ENCODE results near the gene KCNH8.

Gene KCNH8

GRCh38 chr3:19559724-19560442 lies 411.6 kb downstream of the KCNH8 start:
- no peak for DNase-seq (ENCODE audit: low read depth)
- TF ChIP-seq CTCF (conservative IDR thresholded peaks at IDR 0.05; ENCODE audit: low read length), result no peak
- H3K4me3 ChIP-seq (ENCODE audit: low read length), result no peak overlapping the region

GRCh38 chr3:19573644-19574043 lies 425.3 kb downstream of the KCNH8 start:
- TF ChIP-seq CTCF (conservative IDR thresholded peaks at IDR 0.05; ENCODE audit: low read length), result no peak
- no peak for DNase-seq (ENCODE audit: low read depth)
- no peak overlapping the region for H3K4me3 ChIP-seq (ENCODE audit: low read length)

GRCh38 chr3:19574268-19574667 lies 426.0 kb downstream of the KCNH8 start:
- no peak for TF ChIP-seq CTCF (conservative IDR thresholded peaks at IDR 0.05; ENCODE audit: low read length)
- DNase-seq (ENCODE audit: low read depth), result no peak
- no peak overlapping the region for H3K4me3 ChIP-seq (ENCODE audit: low read length)

GRCh38 chr3:19576343-19576742 lies 428.0 kb downstream of the KCNH8 start:
- H3K4me3 ChIP-seq (ENCODE audit: low read length), result no peak overlapping the region
- no peak for DNase-seq (ENCODE audit: low read depth)
- no peak for TF ChIP-seq CTCF (conservative IDR thresholded peaks at IDR 0.05; ENCODE audit: low read length)

Data from AG10803 (cell line).